CD4-positive, alpha-beta T cell treated with Interferon gamma for 1 hour (primary cell): ENCODE results near the gene PDE11A.

Source experiments
- DNase-seq: peaks from one replicate; pipeline ENCODE4 v3.0.0-alpha.2; 2020

The PDE11A gene

GRCh38 chr2:177592397-177592796 lies 480.2 kb downstream of the PDE11A start:
- no peak for DNase-seq

- DNase-seq, result no peak
Observed at GRCh38 chr2:177589186-177589585, 483.4 kb downstream of the PDE11A start.

GRCh38 chr2:177588671-177589070 lies 483.9 kb downstream of the PDE11A start:
- no peak for DNase-seq

GRCh38 chr2:177587371-177587770 lies 485.2 kb downstream of the PDE11A start:
- DNase-seq, result no peak

- no peak for DNase-seq
Observed at GRCh38 chr2:177586154-177586553, 486.4 kb downstream of the PDE11A start.

- no peak for DNase-seq
Observed at GRCh38 chr2:177585234-177585863, 487.2 kb downstream of the PDE11A start.

GRCh38 chr2:177584030-177584692 lies 488.4 kb downstream of the PDE11A start:
- DNase-seq, result no peak

- no peak for DNase-seq
Observed at GRCh38 chr2:177582000-177582399, 490.6 kb downstream of the PDE11A start.

GRCh38 chr2:177579486-177580036 lies 493.0 kb downstream of the PDE11A start:
- no peak for DNase-seq

- DNase-seq, result no peak
Observed at GRCh38 chr2:177578454-177578853, 494.1 kb downstream of the PDE11A start.

- no peak for DNase-seq
Observed at GRCh38 chr2:177577075-177577474, 495.5 kb downstream of the PDE11A start.

GRCh38 chr2:177575358-177575757 lies 497.2 kb downstream of the PDE11A start:
- no peak for DNase-seq

- DNase-seq, result no peak
Observed at GRCh38 chr2:177574356-177574755, 498.2 kb downstream of the PDE11A start.
